GM21737 (cell line): ENCODE data around the gene MEG3.

Experiments
- ATAC-seq: cut with Tn5 transposase; IDR thresholded peaks from one replicate; pipeline ENCODE4 v1.9.1; 2021; ENCODE audit warnings: mild to moderate bottlenecking, moderate library complexity; ENCODE audit not compliant: unreplicated experiment

The MEG3 gene

DNA sequence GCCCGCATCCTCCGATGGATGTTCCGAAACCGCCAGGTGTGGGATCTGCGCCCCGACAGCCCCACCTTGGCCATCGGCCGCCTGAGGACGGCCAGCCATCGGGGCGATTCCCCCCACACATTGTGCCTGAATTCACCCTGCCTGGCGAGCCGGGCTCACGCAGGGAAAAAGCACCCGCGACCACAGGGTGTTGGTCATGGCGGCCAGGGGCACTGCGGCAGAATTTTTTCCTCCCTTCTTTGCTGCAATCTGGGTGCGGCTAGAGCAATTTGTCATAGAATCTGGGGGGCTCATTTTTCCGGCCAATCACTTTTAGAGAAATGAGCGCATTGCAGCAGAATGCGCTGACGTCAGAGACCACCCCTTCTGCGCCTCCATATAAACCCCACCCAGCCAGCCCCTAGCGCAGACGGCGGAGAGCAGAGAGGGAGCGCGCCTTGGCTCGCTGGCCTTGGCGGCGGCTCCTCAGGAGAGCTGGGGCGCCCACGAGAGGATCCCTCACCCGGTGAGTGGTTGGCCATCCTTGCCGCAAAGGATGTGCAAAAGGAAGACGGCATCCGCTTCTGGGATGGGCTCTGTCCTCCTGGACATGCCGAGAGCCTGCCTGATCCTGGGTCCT lies at the start of gene MEG3:
Gene MEG3, plus strand, starts transcription at position 406 of the 619 bp plus-strand sequence.
- ATAC-seq = no peak

GRCh38 chr14:100776681-100777365 lies 49.1 kb upstream of the MEG3 start:
- ATAC-seq = no peak

GRCh38 chr14:100777366-100777817 lies 48.5 kb upstream of the MEG3 start:
- no peak for ATAC-seq

DNA sequence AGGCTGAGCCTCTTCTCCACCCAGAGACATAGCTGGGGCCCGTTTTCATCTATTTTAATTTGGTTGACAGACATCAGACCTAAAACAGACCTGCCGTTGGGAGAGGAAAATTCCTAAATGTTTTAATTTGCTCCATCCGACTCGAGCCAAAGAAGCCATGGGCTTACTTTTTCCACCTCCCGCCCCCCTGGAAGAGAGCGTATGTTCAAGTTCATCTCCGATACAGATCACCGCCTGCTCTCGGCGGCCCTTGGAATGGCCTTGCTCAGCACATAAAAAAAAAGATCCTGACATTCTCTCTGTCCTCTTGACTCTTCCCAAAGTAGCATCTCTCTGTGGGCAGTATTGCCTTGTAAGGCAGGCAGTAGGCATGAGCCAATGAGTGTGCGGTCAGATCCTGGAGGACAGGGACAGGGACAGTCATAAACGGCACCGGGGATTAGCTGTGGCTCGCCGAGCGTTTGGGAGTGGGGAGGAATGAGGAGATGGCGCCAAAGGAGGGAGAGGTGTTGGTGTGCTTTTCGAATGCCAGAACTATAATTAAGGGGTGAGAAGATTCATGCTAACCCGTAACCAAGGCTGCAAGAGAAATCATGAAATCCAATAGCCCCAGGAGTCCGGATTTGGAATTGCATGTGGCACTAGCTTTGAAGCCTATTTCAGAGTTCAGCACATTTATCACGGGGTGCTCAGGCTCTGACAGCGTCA lies 47.9 kb upstream of the MEG3 start:
- ATAC-seq = no peak

DNA sequence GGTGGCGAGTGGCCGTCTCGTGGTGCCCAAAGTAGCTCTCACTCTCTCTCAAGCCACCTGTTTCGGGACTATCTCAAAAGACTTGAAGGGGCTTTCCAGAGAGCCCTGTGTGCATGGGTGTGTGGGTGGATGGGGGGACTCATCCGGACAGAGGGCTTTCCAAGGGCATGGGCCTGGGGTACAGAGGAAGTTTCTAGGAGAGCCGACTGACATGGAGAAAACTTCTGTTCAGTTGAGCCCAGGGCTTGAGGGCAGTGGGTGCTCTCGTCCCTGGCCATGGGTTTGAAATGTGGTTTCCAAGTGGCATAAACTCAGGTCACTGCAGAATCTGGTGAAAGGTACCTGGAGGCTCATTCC lies 47.4 kb upstream of the MEG3 start:
- ATAC-seq = no peak

GRCh38 chr14:100778951-100779690 lies 46.8 kb upstream of the MEG3 start:
- ATAC-seq = no peak

- no peak for ATAC-seq
These were observed 46.2 kb upstream of the MEG3 start for GRCh38 chr14:100779691-100780080.

DNA sequence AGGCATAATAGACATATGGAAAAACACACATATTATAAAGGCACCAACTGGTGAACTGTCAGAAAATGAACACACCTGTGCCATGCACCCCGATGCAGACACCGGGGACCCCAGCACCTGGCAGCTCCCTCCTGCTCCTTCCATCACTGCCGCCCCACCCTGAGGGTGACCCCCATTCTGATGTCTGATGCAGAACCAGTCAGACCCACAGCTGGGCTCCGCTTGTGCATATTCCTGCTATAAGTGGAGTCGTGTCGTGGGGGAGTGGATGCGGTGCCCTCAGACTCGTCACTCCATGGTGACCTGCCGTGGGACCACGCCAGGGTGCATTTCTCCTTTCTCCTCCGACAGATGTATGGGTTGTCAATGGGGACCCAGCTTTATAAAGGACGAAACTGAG lies 45.7 kb upstream of the MEG3 start:
- no peak for ATAC-seq

DNA sequence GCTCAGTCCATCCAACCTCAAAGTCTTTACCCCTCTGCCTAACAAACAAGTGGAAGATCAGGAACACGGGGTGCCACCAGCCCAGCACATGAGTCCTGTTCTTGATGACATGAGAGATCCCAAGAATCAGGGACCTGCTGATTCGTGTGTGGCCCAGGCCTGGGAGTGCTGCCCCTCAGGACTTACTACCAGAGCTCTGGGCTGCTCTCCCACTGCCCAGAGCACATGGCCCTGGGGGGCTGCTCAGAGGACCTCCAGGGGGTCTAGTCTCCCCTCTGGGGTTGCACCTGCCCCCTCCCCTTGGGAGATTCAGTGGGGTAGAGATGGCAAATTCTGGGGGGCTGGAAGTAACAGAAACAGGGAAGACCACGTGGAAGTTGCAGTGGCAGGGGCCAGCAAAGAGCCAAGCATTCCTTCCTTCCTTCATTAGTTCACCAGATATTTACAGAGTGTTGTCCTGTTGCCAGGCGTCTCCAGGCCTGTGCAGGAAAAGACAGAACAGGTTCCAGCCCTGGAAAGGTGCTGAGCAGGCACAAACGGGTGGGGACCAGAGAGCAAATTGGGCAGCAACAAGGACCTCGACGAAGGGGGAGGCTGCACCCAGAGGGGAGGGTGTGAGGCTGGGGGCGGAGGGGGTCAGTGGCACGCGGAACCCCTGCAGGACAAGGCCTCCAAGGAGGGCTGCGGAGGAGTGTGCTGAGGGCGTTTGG lies 45.1 kb upstream of the MEG3 start:
- no peak for ATAC-seq

- no peak for ATAC-seq
These were observed 44.0 kb upstream of the MEG3 start for GRCh38 chr14:100781952-100782351.

- ATAC-seq = no peak
These were observed 43.2 kb upstream of the MEG3 start for GRCh38 chr14:100782516-100783320.

DNA sequence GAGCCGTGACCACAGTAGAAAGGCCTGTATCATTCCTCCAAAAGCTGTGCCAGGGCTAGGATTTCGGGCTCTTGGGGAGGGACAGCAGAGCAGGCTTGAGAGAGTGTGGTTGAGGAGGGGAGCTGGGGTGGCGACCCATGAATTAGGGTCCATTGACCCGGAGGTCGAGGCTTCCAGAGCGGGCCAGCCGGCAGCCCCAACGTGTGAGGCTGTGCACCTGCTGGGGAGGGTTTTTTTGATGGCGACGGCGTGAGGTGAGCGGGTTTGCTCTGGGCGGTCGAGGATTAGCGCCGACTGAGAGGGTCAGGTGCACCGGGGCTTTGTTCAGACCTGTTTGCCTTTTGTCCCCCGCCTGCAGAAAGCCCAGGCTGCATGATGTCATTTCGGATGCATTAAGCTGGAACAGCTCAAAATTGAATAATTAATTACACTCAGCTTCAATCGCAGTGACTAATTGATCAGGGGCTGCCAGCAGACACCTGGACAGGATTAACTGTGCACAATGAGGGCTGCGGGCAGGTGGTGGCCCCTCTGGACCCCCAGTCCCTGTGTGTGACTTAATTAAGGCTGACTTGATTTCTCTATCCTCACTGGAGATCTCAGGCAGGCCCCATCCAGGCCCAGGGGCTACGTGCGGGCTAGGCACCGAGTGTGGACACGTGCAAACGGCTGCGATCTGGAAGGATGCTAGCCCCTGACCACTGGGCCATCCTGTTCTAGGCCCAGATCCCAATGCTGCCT lies 42.1 kb upstream of the MEG3 start:
- no peak for ATAC-seq

DNA sequence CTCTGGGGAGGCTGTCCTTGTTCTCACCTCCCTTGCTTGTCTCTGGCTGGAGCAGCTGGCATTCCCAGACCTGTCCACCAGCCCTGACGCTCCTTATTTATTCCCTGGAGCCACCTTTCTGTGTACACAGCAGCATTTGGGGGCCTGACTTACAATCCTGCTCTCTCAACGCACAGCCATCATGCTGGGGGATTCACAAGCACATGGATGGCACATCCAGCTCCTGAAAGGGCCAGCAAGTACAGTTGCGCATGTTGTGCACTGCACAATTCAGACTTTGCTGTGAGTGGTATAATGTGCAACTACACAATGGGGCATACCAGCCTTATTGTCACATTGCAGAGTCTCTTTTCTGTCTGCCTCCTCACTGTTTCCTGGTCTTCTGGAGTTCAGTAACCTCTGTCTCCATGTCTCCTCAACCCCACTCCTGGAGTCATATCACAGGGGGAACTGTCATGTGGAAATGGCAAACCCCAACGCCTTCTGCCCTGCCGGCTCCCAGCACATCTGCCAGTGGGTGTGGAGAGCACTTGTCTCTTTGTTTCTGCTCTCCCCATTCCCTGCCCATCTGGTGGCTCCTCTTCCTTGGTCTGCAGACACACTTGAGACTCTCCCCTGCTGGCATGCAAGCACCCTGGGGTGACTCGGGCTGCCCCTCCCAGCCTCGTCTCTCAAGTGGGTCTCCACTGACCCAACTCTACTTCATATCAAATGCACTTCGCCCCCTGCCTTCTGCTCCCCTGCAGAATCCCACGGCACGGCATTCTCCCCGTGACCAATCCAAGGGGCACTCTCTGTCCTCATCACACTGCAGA lies 41.2 kb upstream of the MEG3 start:
- ATAC-seq = no peak

- ATAC-seq = no peak
These were observed 40.6 kb upstream of the MEG3 start for GRCh38 chr14:100785338-100785615.

DNA sequence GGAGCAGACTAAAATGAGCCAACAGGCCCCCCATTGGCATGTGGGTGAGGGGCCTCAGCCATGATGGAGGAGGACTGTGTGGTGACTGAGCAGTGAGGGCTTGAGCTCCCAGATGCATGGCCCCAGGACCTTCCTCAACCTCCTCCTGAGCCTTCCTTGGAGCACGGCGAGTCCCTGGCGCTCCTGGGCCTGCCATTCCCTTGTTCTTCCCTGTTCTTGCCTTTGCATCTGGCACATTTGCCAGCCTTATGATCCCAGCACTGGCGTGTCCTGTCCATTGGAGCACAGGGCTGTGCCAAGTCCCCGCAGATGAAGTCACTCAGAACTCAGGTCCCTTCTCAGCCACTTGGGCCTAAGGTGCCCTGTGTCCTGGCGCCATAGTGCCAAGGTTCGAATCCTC lies 40.3 kb upstream of the MEG3 start:
- no peak for ATAC-seq

DNA sequence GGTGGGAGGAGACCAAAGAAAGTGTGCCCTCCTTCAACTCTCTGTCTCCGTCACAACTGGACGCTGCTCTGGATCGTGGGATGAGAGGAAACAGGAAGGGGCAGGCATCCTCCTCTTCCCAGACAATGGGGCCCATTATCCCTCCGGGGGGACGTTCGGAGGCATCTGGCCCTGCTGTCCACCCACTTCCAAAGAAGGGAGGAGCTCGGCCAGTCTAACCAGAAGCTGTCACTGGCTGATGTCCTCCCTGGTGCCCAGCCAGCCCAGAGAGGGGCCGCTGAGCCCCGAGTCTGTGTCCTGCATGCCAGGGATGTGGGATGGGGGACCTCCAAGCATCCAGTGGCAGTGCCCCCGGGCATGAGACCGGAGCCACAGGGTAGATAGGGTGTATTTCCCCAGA lies 39.8 kb upstream of the MEG3 start:
- ATAC-seq = no peak

GRCh38 chr14:100786576-100787219 lies 39.2 kb upstream of the MEG3 start:
- no peak for ATAC-seq

DNA sequence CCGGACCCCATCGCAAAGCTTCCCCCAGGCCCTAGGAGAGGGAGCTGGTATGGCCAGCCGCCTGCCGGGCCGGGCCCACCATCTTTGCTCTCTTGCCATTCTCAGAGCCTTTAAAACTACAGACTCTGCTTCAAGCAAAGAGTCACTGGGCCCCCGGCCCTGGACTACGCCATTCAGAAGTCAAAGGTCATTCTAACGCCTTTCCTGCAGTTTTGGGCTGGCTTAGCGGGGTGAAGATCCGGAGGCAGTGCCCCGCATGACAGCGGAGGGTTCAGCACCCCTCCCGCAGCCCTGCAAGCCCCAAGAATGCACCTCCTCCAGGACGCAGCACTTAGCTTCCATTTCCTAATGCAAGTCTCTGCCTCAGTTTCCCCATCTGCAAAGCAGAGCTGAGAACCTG lies 38.3 kb upstream of the MEG3 start:
- ATAC-seq = no peak
